ENCODE measurements around the gene PMS1. TPM values are rescaled to one million over a fixed set of nuclear protein-coding genes. Genes with fewer than 3 reads are reported as not detected.

PMS1 gene
- total RNA-seq, 6 donors from 2014 or later: 6.7 to 27.1 (median 20.0) TPM

DNA sequence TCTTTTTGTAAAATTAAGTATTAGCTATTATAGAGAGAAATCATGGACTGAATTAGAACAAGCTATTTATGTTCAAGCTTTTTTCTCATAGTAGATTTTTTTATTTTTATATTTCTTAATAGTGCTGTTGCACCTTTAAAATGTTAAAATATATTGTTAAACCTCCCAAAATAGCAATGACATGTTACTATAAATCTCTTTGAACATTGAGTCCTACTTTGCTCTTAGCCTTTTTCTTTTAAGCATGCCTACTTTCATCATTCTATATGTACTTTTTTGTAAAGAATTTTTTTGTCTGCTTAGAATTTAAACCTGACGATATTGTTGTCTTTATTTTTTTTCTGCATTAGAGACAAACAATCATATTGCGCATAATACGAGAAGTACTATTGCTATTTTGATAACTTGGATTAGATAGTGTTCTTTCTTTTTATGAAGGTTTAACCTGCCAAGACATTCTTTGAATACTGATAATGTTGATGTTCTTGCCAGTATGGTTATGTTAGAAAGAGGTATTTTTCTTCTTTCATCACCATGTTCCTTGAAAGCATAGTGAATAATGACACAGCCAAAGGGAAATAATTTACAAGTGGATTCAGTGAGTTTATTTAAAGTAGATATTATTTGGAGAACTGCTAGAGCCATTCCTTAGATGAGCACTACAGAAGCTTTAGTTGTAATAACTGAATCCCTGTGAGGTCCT, 40.6 kb downstream of the PMS1 start:
- H3K4me1 ChIP-seq: no peaks in the 10 kb centered on the region
- no peaks in the 10 kb centered on the region for H3K9me3 ChIP-seq
- ATAC-seq (ENCODE audit: low FRiP score in 2 of 2) (no peak), DNase-seq (no peak)
- TF ChIP-seq POLR2AphosphoS5 (IDR thresholded peaks at IDR 0.05) (no peak), CTCF (IDR thresholded peaks at IDR 0.05) (no peak), POLR2A (IDR thresholded peaks at IDR 0.05) (no peak), EP300 (IDR thresholded peaks at IDR 0.05) (no peak)
- H3K4me3 ChIP-seq: no peak overlapping the region
- no peak overlapping the region for H3K27ac ChIP-seq
- H3K27me3 ChIP-seq: no peaks in the 10 kb centered on the region
- peaks cover 0 to 7% (median 0%) of the 10 kb centered on the region in 4 donors for H3K36me3 ChIP-seq
- 91% methylated on average over 3 of the region's 3 CpGs for WGBS, 2 donors

GRCh38 chr2:189826039-189826438, 41.8 kb downstream of the PMS1 start:
- TF ChIP-seq POLR2A (IDR thresholded peaks at IDR 0.05) (no peak), EP300 (IDR thresholded peaks at IDR 0.05) (no peak), POLR2AphosphoS5 (IDR thresholded peaks at IDR 0.05) (no peak), CTCF (IDR thresholded peaks at IDR 0.05) (no peak)
- no peaks in the 10 kb centered on the region for H3K9me3 ChIP-seq
- H3K27me3 ChIP-seq: no peaks in the 10 kb centered on the region
- WGBS, 2 donors: 90 to 95% methylated on average over 5 of the region's 5 CpGs
- no peaks in the 10 kb centered on the region for H3K4me1 ChIP-seq
- no peak for DNase-seq
- no peak overlapping the region for H3K27ac ChIP-seq
- H3K4me3 ChIP-seq: no peak overlapping the region
- ATAC-seq (ENCODE audit: low FRiP score in 2 of 2): no peak
- H3K36me3 ChIP-seq: no peaks in the 10 kb centered on the region

- Histone ChIP-seq H3K36me3 (no peaks in the 10 kb centered on the region), H3K4me1 (no peaks in the 10 kb centered on the region), H3K4me3 (no peak overlapping the region), H3K9me3 (no peaks in the 10 kb centered on the region), H3K27me3 (no peaks in the 10 kb centered on the region), H3K27ac (no peak overlapping the region)
- no peak for DNase-seq
- 88 to 90% methylated on average over 4 of the region's 4 CpGs for WGBS, 2 donors
- TF ChIP-seq POLR2A (IDR thresholded peaks at IDR 0.05): no peak
- TF ChIP-seq POLR2AphosphoS5 (IDR thresholded peaks at IDR 0.05): no peak
- TF ChIP-seq CTCF (IDR thresholded peaks at IDR 0.05): no peak
- TF ChIP-seq EP300 (IDR thresholded peaks at IDR 0.05): no peak
- no peak for ATAC-seq (ENCODE audit: low FRiP score in 2 of 2)
These were observed 45.0 kb downstream of the PMS1 start for GRCh38 chr2:189829102-189829833.

DNA sequence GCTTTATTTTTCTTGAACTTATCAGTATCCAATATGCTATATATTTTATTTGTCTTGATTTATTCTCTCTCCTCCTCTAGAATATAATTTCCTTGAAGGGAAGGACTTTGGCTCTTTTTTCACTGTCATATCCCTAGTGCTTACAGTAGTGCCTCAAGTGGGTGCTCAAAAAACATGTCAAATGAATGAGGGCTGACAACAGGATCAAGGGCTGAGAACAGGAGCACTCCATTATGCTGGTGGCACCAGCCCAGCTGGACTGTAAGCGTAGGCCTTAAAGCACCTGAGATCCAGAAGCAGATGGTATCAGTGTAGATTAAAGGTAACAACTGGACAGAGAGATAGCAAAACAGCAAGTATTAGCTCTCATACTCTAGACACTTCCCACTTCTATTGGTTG, 46.3 kb downstream of the PMS1 start:
- H3K27me3 ChIP-seq: no peaks in the 10 kb centered on the region
- no peaks in the 10 kb centered on the region for H3K4me1 ChIP-seq
- ATAC-seq (ENCODE audit: low FRiP score in 2 of 2) (no peak), DNase-seq (no peak)
- no peaks in the 10 kb centered on the region for H3K36me3 ChIP-seq
- no peak for TF ChIP-seq CTCF (IDR thresholded peaks at IDR 0.05)
- no peak for TF ChIP-seq EP300 (IDR thresholded peaks at IDR 0.05)
- TF ChIP-seq POLR2AphosphoS5 (IDR thresholded peaks at IDR 0.05): no peak
- no peak for TF ChIP-seq POLR2A (IDR thresholded peaks at IDR 0.05)
- H3K4me3 ChIP-seq: no peak overlapping the region
- WGBS, 2 donors: 81 to 91% methylated on average over 1 of the region's 1 CpG
- H3K9me3 ChIP-seq: no peaks in the 10 kb centered on the region
- H3K27ac ChIP-seq: no peak overlapping the region

All from upper lobe of left lung (tissue), 6 donors.